Heart right ventricle (tissue), 16 donors: ENCODE data around the gene LBHD1. TPM values are rescaled to one million over a fixed set of nuclear protein-coding genes. Genes with fewer than 3 reads are reported as not detected.

Experiments used
- ATAC-seq, 8 donors: fragments of 200-7000 bp; cut with Tn5 transposase; one replicate each; pipeline ENCODE4 v1.9.1; 2020; ENCODE audit warnings: mild to moderate bottlenecking in 8 of 8, moderate library complexity in 8 of 8, moderate number of reproducible peaks in 1 of 8
- DNase-seq, 2 donors: peaks; one replicate each; pipeline ENCODE4 v3.0.0-alpha.2; 2020
- H3K27ac ChIP-seq, 10 donors: fragments of 200-600 bp; sonication (generic) in 2 of 10; one replicate each; pipeline versions ENCODE4 v1.5.0 to v1.8.0; 2020 to 2022; ENCODE audit warnings: mild to moderate bottlenecking in 3 of 10
- H3K27me3 ChIP-seq, 7 donors: fragments of 200-600 bp; one replicate each; pipeline ENCODE4 v1.8.0; 2021 to 2022; ENCODE audit warnings: mild to moderate bottlenecking in 2 of 7
- H3K36me3 ChIP-seq, 9 donors: fragments of 200-600 bp; sonication (generic) in 1 of 9; one replicate each; pipeline versions ENCODE4 v1.5.0 to v1.8.0; 2020 to 2022; ENCODE audit warnings: mild to moderate bottlenecking in 2 of 9
- H3K4me1 ChIP-seq, 9 donors: fragments of 200-600 bp; sonication (generic) in 1 of 9; one replicate each; pipeline versions ENCODE4 v1.5.0 to v1.8.0; 2020 to 2022; ENCODE audit warnings: mild to moderate bottlenecking in 4 of 9
- H3K4me3 ChIP-seq, 10 donors: fragments of 200-600 bp; sonication (generic) in 2 of 10; one replicate each; pipeline versions ENCODE4 v1.5.0 to v1.8.0; 2020 to 2022; ENCODE audit warnings: mild to moderate bottlenecking in 7 of 10, moderate library complexity in 2 of 10
- H3K9me3 ChIP-seq, 11 donors: fragments of 200-600 bp in 10 of 11; sonication (generic) in 2 of 11; one replicate each; pipeline versions ENCODE4 v1.5.0 to v1.8.0; 2013 to 2022; ENCODE audit warnings: mild to moderate bottlenecking in 2 of 11, control low read depth in 1 of 11, moderate library complexity in 1 of 11
- WGBS, 2 donors: extraction: QIAGEN DNeasy Blood & Tissue Kit; methylation state at CpG; one replicate each; pipeline ENCODE4 v1.1.7; 2013; ENCODE audit warnings: inconsistent platforms in 1 of 2; 5-methylcytosine and 5-hydroxymethylcytosine counted together
- intact Hi-C, 10 donors: fragments of 100-400 bp; cut with DNase I; formaldehyde crosslinking; loops; one replicate each; pipeline versions ENCODE4 v1.11.1 to v1.14.2; 2022
- polyA plus RNA-seq, 2 donors: library from polyadenylated mRNA; stranded (reverse); fragments of 200-250 nt; gene quantifications; one replicate each; pipeline ENCODE4 v1.2.3, GENCODE V29; 2013
- total RNA-seq, 10 donors: library from RNA; stranded (reverse); fragmentation: NEBNext Ultra II Directional in 3 of 10; extraction: Animal tissue kit (Norgen Biotek cat#: 25700) in 3 of 10; gene quantifications; one replicate each; pipeline versions ENCODE4 v1.2.1 to v1.2.4, GENCODE V29; 2021 to 2023
- TF ChIP-seq, protein P1 (sequence below), 9 donors: fragments of 200-600 bp; sonication (generic) in 2 of 9; IDR thresholded peaks; one replicate each; pipeline versions ENCODE4 v1.5.0 to v1.8.0; 2021 to 2022; ENCODE audit warnings: antibody characterized with exemption in 9 of 9, mild to moderate bottlenecking in 5 of 9, moderate library complexity in 1 of 9
- donor health status: Arrhythmogenic right ventricular cardiomyopathy.
- donor health status: ischemic (EF 13 %, LVEDD 7.1; RV severe dilation, severe dysfunction).
- donor health status: healthy with polysubstance abuse.
- donor health status: DM: no; HTN: yes; CAD: no.
- donor health status: DM: no; HTN: no; CAD: no.
- donor health status: ischemic (EF 25% LVEDD 6.9; RV normal size, moderate dysfunction).
- donor health status: ischemic (EF 25% LVEDD 5.7; RV mildly dilated, moderate dysfunction).
- donor health status: healthy.
- donor health status: DM: yes; HTN: yes; CAD: no.
- donor health status: Ischemic cardiomyopathy.
- donor health status: ischemic (EF 35%, LVEDD 5.7; RV mildly dilated, moderate dysfunction).
- donor health status: nonischemic (EF 11% LVEDD 7.7; RV severe dilation, severe dysfunction).
- donor health status: DM: yes; HTN: yes; CAD: no.
- donor health status: PGD.
- donor health status: ischemic (EF 29% LVEDD 5.4; RV normal size, mild dysfunction).
- donor health status: nonischemic (EF 23%, LVEDD 6.1; RV moderate dilation, normal function).

Gene LBHD1
- total and polyA plus RNA-seq, 12 donors: 1.6 to 6.4 (median 3.0) TPM

DNA sequence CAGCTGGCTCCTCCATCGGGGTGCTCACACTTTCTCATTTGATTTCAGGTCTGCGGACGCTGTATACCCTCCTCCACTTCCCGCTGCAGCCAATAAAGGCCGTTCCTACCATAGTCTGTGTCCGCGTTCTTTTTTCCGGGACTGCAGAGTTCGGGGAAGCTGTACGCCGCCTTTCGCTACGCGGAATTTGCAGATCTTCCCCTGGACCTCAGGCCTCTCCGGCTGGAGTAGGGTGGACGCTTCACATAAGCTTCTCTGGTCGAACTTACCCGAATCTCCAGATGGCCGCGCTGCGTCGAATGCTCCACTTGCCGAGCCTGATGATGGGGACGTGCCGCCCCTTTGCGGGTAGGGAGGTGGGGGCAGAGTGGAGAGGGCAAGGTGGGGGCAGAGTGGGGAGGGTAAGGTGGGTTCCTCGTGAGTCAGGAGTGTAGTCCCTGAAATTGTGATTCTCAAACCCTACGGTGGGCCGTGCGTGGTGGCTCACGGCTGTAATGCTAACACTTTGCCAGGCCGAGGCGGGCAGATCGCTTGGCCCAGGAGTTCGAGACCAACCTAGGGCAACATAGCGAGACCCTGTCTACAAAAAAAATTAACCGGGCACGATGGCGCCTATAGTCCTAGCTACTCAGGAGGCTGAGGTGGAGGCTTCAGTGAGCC lies 6.3 kb downstream of the LBHD1 start:
- H3K4me1 ChIP-seq: peaks cover 17 to 55% (median 43%) of the 10 kb centered on the region in 9 donors
- DNase-seq: peak; percentile 51 to 54

DNA sequence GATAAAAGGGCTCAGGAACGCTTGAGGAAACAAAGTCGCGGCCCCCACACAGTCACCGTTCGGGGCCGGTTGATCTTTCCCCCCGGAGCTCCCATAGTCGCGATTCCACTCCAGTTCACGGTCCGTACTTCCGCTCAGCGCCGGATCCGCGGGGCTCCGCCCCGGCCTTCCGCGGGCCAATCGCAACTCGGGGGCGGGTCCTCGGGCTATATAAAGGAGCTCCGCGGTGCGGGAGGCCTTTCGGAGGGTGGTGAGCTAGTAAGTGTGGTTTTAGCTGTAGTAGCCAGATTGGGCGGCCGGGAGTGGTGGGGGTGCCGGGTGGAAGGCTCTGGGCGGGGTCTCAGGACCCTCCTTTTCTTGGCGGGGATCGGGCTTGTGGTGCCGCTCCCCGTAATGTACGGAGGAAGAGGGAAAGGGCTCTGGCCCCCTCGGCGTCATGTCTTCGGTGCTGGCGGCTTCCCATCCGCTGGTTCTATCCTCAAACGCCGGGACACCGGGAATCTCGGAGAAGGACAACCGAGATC lies 6.9 kb downstream of the LBHD1 start, which contains the start of the genes C11orf98 and CSKMT:
TSS of gene C11orf98 (minus strand) at position 136 of the 524 bp plus-strand sequence. CDS start at position 95, 41 bp downstream.
TSS of gene CSKMT (plus strand) at position 238 of the 524 bp plus-strand sequence. CDS start 568 bp downstream, outside the sequence.
- TF ChIP-seq, protein P1, sequence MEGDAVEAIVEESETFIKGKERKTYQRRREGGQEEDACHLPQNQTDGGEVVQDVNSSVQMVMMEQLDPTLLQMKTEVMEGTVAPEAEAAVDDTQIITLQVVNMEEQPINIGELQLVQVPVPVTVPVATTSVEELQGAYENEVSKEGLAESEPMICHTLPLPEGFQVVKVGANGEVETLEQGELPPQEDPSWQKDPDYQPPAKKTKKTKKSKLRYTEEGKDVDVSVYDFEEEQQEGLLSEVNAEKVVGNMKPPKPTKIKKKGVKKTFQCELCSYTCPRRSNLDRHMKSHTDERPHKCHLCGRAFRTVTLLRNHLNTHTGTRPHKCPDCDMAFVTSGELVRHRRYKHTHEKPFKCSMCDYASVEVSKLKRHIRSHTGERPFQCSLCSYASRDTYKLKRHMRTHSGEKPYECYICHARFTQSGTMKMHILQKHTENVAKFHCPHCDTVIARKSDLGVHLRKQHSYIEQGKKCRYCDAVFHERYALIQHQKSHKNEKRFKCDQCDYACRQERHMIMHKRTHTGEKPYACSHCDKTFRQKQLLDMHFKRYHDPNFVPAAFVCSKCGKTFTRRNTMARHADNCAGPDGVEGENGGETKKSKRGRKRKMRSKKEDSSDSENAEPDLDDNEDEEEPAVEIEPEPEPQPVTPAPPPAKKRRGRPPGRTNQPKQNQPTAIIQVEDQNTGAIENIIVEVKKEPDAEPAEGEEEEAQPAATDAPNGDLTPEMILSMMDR (IDR thresholded peaks at IDR 0.05): no peak
- Histone ChIP-seq H3K36me3 (peaks cover 0 to 45% (median 10%) of the 10 kb centered on the region in 9 donors), H3K4me1 (peaks cover 16 to 49% (median 37%) of the 10 kb centered on the region in 9 donors), H3K27ac (peak within 1 kb of the TSS; percentile 80 to 94 (median 91)), H3K9me3 (no peaks in the 10 kb centered on the region), H3K27me3 (no peaks in the 10 kb centered on the region), H3K4me3 (peak within 1 kb of the TSS; percentile 59 to 95 (median 80))
- DNase-seq (peak; percentile 94 to 95), ATAC-seq (peak; percentile 96 to 99 (median 98))
- intact Hi-C loops: loop anchor here in 2 of 10 donors (5.0 kb wide), 3 partner anchors 42 to 68 kb away; partner anchors contain the start of genes BSCL2 (in 1 of the 2), GNG3 (in 1 of the 2) and MTA2 (in 1 of the 2)
- 0% methylated on average over 46 to 47 of the region's 47 CpGs for WGBS, 2 donors

More for the DNA sequence above, 6.3 kb downstream of the LBHD1 start:
- intact Hi-C loops: loop anchor here in 2 of 10 donors (5.0 kb wide), 3 partner anchors 42 to 68 kb away; partner anchors contain the start of genes BSCL2 (in 1 of the 2), GNG3 (in 1 of the 2) and MTA2 (in 1 of the 2)
- ATAC-seq: peak; percentile 37 to 70 (median 56)
- peak overlapping the region; percentile 59 to 95 (median 80) for H3K4me3 ChIP-seq
- H3K27ac ChIP-seq: peak overlapping the region; percentile 80 to 94 (median 91)
- WGBS, 2 donors: 3 to 5% methylated on average over 39 of the region's 39 CpGs
- TF ChIP-seq, protein P1 (IDR thresholded peaks at IDR 0.05): no peak
- peaks cover 0 to 45% (median 10%) of the 10 kb centered on the region in 9 donors for H3K36me3 ChIP-seq
- H3K9me3 ChIP-seq: no peaks in the 10 kb centered on the region
- H3K27me3 ChIP-seq: no peaks in the 10 kb centered on the region

DNA sequence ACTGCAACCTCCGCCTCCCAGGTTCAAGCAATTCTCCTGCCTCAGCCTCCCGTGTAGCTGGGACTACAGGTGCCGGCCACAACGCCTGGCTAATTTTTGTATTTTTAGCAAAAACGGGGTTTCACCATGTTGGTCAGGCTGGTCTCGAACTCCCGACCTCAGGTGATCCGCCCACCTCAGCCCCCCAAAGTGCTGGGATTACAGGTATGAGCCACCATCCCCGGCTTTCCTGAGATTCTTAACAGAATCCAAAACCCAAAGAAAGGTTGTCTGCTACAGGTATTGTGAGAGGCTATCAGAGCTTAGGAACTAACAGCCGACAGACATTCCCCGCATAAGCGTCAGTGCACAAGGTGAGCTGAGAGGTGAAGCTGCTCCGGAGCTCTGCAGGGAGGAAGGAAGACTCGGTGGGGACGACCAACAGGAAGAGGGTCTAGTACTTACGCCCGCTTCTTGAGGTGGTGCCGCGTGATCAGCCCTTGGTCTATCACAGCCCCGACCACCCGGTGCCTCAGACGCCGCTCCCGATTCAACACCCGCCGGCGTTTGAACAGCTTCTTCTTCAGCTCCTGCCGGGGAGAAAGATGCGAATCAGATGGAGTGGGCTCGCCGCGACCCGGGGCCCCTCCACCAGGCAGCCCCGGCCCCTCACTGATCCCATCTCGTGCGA lies 7.5 kb downstream of the LBHD1 start:
- DNase-seq: no peak
- ATAC-seq: peak; percentile 12 to 50 (median 28)
- Histone ChIP-seq H3K9me3 (no peaks in the 10 kb centered on the region), H3K4me3 (peak overlapping the region; percentile 59 to 95 (median 80)), H3K27ac (peak overlapping the region; percentile 80 to 94 (median 91)), H3K4me1 (peaks cover 16 to 43% (median 31%) of the 10 kb centered on the region in 9 donors), H3K27me3 (no peaks in the 10 kb centered on the region), H3K36me3 (peaks cover 0 to 45% (median 10%) of the 10 kb centered on the region in 9 donors)
- intact Hi-C loops: loop anchor here in 2 of 10 donors (5.0 kb wide), 3 partner anchors 43 to 67 kb away; partner anchors contain the start of genes BSCL2 (in 1 of the 2), GNG3 (in 1 of the 2) and MTA2 (in 1 of the 2)
- TF ChIP-seq, protein P1 (IDR thresholded peaks at IDR 0.05): no peak
- 3% methylated on average over 36 of the region's 36 CpGs for WGBS, 2 donors
